PC-3 (cell line): ENCODE results near the gene PITPNM2. TPM values are rescaled to one million over a fixed set of nuclear protein-coding genes. Genes with fewer than 3 reads are reported as not detected.

Experiments
- ATAC-seq: fragments of 200-7000 bp; cut with Tn5 transposase; 2 replicates; pipeline ENCODE4 v1.9.1; 2020; ENCODE audit warnings: mild to moderate bottlenecking, moderate library complexity
- BruUV-seq: library from RNA; stranded (reverse); fragments of 400-500 nt; replicated peaks from 2 replicates; lab custom pipeline; 2021; lab: Mats Ljungman, UMichigan
- CTCF ChIA-PET: fragments of 300-600 bp; sonication (Branson Sonifier 250); formaldehyde crosslinking; loops from one replicate; lab custom pipeline; 2022; ENCODE audit warnings: antibody characterized with exemption; lab: Charles Lee
- POLR2A ChIA-PET: fragments of 300-600 bp; sonication (Branson Sonifier 250); formaldehyde crosslinking; loops from one replicate; lab custom pipeline; 2022; ENCODE audit warnings: antibody characterized with exemption; ENCODE audit not compliant: unreplicated experiment; lab: Charles Lee
- DNase-seq: peaks from one replicate; pipeline ENCODE4 v3.0.0-alpha.2; 2015
- H2AFZ ChIP-seq: fragments of 300-600 bp; sonication (generic); 2 replicates; pipeline ENCODE4 v1.6.0; 2016; ENCODE audit warnings: antibody characterized with exemption, low read length
- H3F3A ChIP-seq: fragments of 300-600 bp; sonication (generic); one replicate; pipeline ENCODE4 v1.6.0; 2017; ENCODE audit warnings: antibody characterized with exemption, low read length, control low read depth, mild to moderate bottlenecking; ENCODE audit not compliant: unreplicated experiment
- H3K27ac ChIP-seq: fragments of 300-600 bp; sonication (generic); 2 replicates; pipeline ENCODE4 v1.5.1; 2016; ENCODE audit warnings: mild to moderate bottlenecking, low read length
- H3K27me3 ChIP-seq: fragments of 300-600 bp; sonication (generic); 2 replicates; pipeline ENCODE4 v1.6.1; 2016; ENCODE audit warnings: low read length, mixed read lengths
- H3K36me3 ChIP-seq: fragments of 300-600 bp; sonication (generic); 2 replicates; pipeline ENCODE4 v1.6.1; 2016; ENCODE audit warnings: low read depth, mixed run types, low read length, mixed read lengths
- H3K4me1 ChIP-seq: fragments of 300-600 bp; sonication (generic); 2 replicates; pipeline ENCODE4 v1.5.1; 2016; ENCODE audit warnings: low read length; ENCODE audit not compliant: insufficient read depth
- H3K4me2 ChIP-seq: fragments of 300-600 bp; sonication (generic); 2 replicates; pipeline ENCODE4 v1.6.0; 2016; ENCODE audit warnings: low read length
- H3K4me3 ChIP-seq: fragments of 300-600 bp; sonication (generic); 2 replicates; pipeline ENCODE4 v1.5.1; 2016; ENCODE audit warnings: mild to moderate bottlenecking, low read length, mixed read lengths
- H3K79me2 ChIP-seq: fragments of 300-600 bp; sonication (generic); 2 replicates; pipeline ENCODE4 v1.6.1; 2017; ENCODE audit warnings: low read length, mixed read lengths
- H3K9ac ChIP-seq: fragments of 300-600 bp; sonication (generic); 2 replicates; pipeline ENCODE4 v1.6.0; 2016; ENCODE audit warnings: mild to moderate bottlenecking, low read length
- H3K9me2 ChIP-seq: fragments of 300-600 bp; sonication (generic); replicated peaks from 2 replicates; pipeline ENCODE4 v1.6.1; 2016; ENCODE audit warnings: mixed run types, low read length, mixed read lengths
- H3K9me3 ChIP-seq: fragments of 300-600 bp; sonication (generic); 2 replicates; pipeline ENCODE4 v1.6.1; 2016; ENCODE audit warnings: low read length, mixed read lengths
- H4K20me1 ChIP-seq: fragments of 300-600 bp; sonication (generic); 2 replicates; pipeline ENCODE4 v1.6.1; 2016; ENCODE audit warnings: low read length, mixed read lengths
- EZH2 ChIP-seq: fragments of 300-600 bp; sonication (generic); IDR thresholded peaks from one replicate; pipeline ENCODE4 v1.6.1; 2017; ENCODE audit warnings: antibody characterized with exemption, mild to moderate bottlenecking, low read length; ENCODE audit not compliant: unreplicated experiment
- EZH2phosphoT487 ChIP-seq: fragments of 300-600 bp; sonication (generic); IDR thresholded peaks from 2 replicates; pipeline ENCODE4 v1.6.1; 2018; ENCODE audit warnings: mild to moderate bottlenecking, antibody characterized with exemption, low read length, borderline replicate concordance
- intact Hi-C: fragments of 100-400 bp; cut with micrococcal nuclease; formaldehyde crosslinking; loops from 2 replicates; pipeline ENCODE4 v1.9.0; 2023
- total RNA-seq: library from RNA; depleted of rRNA; stranded (reverse); fragments of >200 nt; gene quantifications from 2 replicates; pipeline ENCODE4 v1.2.3, GENCODE V29; 2014
- TF ChIP-seq, protein P1 (sequence below): fragments of 300-600 bp; sonication (generic); conservative IDR thresholded peaks from 2 replicates; pipeline ENCODE4 v1.5.1; 2017; ENCODE audit warnings: antibody characterized with exemption, low read depth, mild to moderate bottlenecking, low read length

The PITPNM2 gene
- total RNA-seq, 1 experiment from 2014 or later = 5.6 TPM

GRCh38 chr12:123114304-123115083 is 36.4 kb downstream of the PITPNM2 start:
- Histone ChIP-seq H2AFZ (no peak overlapping the region), H3K9me3 (no peaks in the 10 kb centered on the region), H4K20me1 (no peaks in the 10 kb centered on the region), H3K4me1 (peaks cover 16% of the 10 kb centered on the region), H3K4me2 (no peak overlapping the region), H3K79me2 (no peaks in the 10 kb centered on the region), H3K27ac (no peak overlapping the region), H3K9me2 (no peaks in the 10 kb centered on the region), H3K4me3 (no peak overlapping the region), H3K9ac (no peak overlapping the region), H3F3A (no peaks in the 10 kb centered on the region), H3K36me3 (no peaks in the 10 kb centered on the region), H3K27me3 (no peaks in the 10 kb centered on the region)
- DNase-seq (no peak), ATAC-seq (no peak)
- TF ChIP-seq EZH2phosphoT487 (no peak), EZH2 (no peak)
- TF ChIP-seq, protein P1, sequence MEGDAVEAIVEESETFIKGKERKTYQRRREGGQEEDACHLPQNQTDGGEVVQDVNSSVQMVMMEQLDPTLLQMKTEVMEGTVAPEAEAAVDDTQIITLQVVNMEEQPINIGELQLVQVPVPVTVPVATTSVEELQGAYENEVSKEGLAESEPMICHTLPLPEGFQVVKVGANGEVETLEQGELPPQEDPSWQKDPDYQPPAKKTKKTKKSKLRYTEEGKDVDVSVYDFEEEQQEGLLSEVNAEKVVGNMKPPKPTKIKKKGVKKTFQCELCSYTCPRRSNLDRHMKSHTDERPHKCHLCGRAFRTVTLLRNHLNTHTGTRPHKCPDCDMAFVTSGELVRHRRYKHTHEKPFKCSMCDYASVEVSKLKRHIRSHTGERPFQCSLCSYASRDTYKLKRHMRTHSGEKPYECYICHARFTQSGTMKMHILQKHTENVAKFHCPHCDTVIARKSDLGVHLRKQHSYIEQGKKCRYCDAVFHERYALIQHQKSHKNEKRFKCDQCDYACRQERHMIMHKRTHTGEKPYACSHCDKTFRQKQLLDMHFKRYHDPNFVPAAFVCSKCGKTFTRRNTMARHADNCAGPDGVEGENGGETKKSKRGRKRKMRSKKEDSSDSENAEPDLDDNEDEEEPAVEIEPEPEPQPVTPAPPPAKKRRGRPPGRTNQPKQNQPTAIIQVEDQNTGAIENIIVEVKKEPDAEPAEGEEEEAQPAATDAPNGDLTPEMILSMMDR = no peak
- intact Hi-C loops = no loop called here
- ChIA-PET CTCF (no interaction called here), POLR2A (no interaction called here)
- BruUV-seq = no TSS peak

DNA sequence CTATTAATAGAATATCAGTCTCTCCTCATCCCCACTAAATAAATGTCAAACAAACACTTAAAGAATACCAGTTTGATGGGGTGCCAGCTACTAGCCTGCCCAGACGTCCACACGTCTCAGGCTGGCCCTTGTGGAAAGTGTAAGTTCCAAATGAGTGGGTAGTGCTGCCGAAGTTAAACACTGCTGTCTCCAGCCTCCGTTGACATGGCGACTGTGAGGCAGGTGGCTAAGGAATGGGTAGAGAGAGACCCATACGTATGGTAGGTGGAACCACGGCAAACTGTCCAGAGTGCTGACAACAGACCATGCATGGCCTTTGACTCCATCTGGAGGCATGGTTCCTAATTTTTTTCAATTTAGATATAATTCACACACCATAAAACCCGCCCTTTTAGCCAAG is 37.9 kb downstream of the PITPNM2 start:
- ChIA-PET CTCF (no interaction called here), POLR2A (no interaction called here)
- ATAC-seq (no peak), DNase-seq (no peak)
- Histone ChIP-seq H4K20me1 (no peaks in the 10 kb centered on the region), H3F3A (no peaks in the 10 kb centered on the region), H3K27ac (no peak overlapping the region), H3K36me3 (no peaks in the 10 kb centered on the region), H3K4me1 (peaks cover 16% of the 10 kb centered on the region), H2AFZ (no peak overlapping the region), H3K4me2 (no peak overlapping the region), H3K9ac (no peak overlapping the region), H3K27me3 (no peaks in the 10 kb centered on the region), H3K9me3 (no peaks in the 10 kb centered on the region), H3K79me2 (no peaks in the 10 kb centered on the region), H3K9me2 (no peaks in the 10 kb centered on the region), H3K4me3 (no peak overlapping the region)
- no peak for TF ChIP-seq EZH2phosphoT487
- intact Hi-C loops = no loop called here
- BruUV-seq = no TSS peak

- H3K4me3 ChIP-seq = no peak overlapping the region
- no peaks in the 10 kb centered on the region for H3K79me2 ChIP-seq
- H3K9me3 ChIP-seq = no peaks in the 10 kb centered on the region
- no peaks in the 10 kb centered on the region for H3F3A ChIP-seq
- intact Hi-C loops = no loop called here
- H3K4me2 ChIP-seq = no peak overlapping the region
- H3K27ac ChIP-seq = no peak overlapping the region
- no peak overlapping the region for H2AFZ ChIP-seq
- BruUV-seq = no TSS peak
- no peaks in the 10 kb centered on the region for H3K9me2 ChIP-seq
- ATAC-seq = no peak
- no peak for DNase-seq
- TF ChIP-seq EZH2 (no peak), EZH2phosphoT487 (no peak)
- TF ChIP-seq, protein P1 = no peak
- no peaks in the 10 kb centered on the region for H3K36me3 ChIP-seq
- no peaks in the 10 kb centered on the region for H3K27me3 ChIP-seq
- no peaks in the 10 kb centered on the region for H4K20me1 ChIP-seq
- H3K4me1 ChIP-seq = peaks cover 24% of the 10 kb centered on the region
- CTCF ChIA-PET = no interaction called here
- POLR2A ChIA-PET = no interaction called here
- H3K9ac ChIP-seq = no peak overlapping the region
These were observed 39.3 kb downstream of the PITPNM2 start for GRCh38 chr12:123111498-123112165.
